Upper lobe of left lung (tissue), 6 donors: ENCODE data around the gene RBM45. TPM values are rescaled to one million over a fixed set of nuclear protein-coding genes. Genes with fewer than 3 reads are reported as not detected.
A peak's percentile ranks its signal among the peaks of the same experiment; 100 is the strongest.
"Not testable (repeated sequence)": the region's sequence is repeated elsewhere in the genome, so short reads cannot be mapped to it uniquely, and the experiment has no call there.

Experiments used
- ATAC-seq, 2 donors: fragments of 200-7000 bp; cut with Tn5 transposase; one replicate each; pipeline ENCODE4 v1.9.1; 2022; ENCODE audit warnings: mild to moderate bottlenecking in 2 of 2, moderate library complexity in 2 of 2; ENCODE audit not compliant: low FRiP score in 2 of 2
- DNase-seq, 2 donors: peaks; one replicate each; pipeline ENCODE4 v3.0.0-alpha.2; 2019 to 2020
- H3K27ac ChIP-seq, 4 donors: fragments of 200-600 bp; sonication (generic); one replicate each; pipeline ENCODE4 v1.5.1; 2016 to 2019
- H3K27me3 ChIP-seq, 4 donors: fragments of 200-600 bp; sonication (generic); one replicate each; pipeline ENCODE4 v1.5.1; 2017 to 2019
- H3K36me3 ChIP-seq, 4 donors: fragments of 200-600 bp; sonication (generic); one replicate each; pipeline ENCODE4 v1.5.1; 2016 to 2019
- H3K4me1 ChIP-seq, 4 donors: fragments of 200-600 bp; sonication (generic); one replicate each; pipeline ENCODE4 v1.5.1; 2018 to 2019
- H3K4me3 ChIP-seq, 4 donors: fragments of 200-600 bp; sonication (generic); one replicate each; pipeline ENCODE4 v1.5.1; 2017 to 2019; ENCODE audit warnings: mild to moderate bottlenecking in 2 of 4, moderate library complexity in 1 of 4
- H3K9me3 ChIP-seq, 4 donors: fragments of 200-600 bp; sonication (generic); one replicate each; pipeline ENCODE4 v1.5.1; 2018 to 2019
- CTCF ChIP-seq, 6 experiments: fragments of 450-650 bp in 4 of 6; fragments of 200-600 bp in 2 of 6; sonication (generic) in 2 of 6; IDR thresholded peaks; one replicate each; pipeline ENCODE4 v1.5.1; 2016 to 2019; ENCODE audit warnings: antibody characterized with exemption in 6 of 6
- EP300 ChIP-seq, 4 donors: sonication (generic); formaldehyde crosslinking; IDR thresholded peaks; one replicate each; pipeline ENCODE4 v1.5.1; 2017; ENCODE audit warnings: antibody characterized with exemption in 4 of 4, control low read depth in 2 of 4
- POLR2A ChIP-seq, 4 donors: fragments of 450-650 bp; IDR thresholded peaks; one replicate each; pipeline ENCODE4 v1.5.1; 2016 to 2017; ENCODE audit warnings: antibody characterized with exemption in 4 of 4, mild to moderate bottlenecking in 2 of 4
- POLR2AphosphoS5 ChIP-seq, 2 donors: sonication (generic); formaldehyde crosslinking; IDR thresholded peaks; one replicate each; pipeline ENCODE4 v1.5.1; 2017; ENCODE audit warnings: antibody characterized with exemption in 2 of 2
- WGBS, 2 donors: methylation state at CpG; one replicate each; pipeline ENCODE4 v1.1.5; 2017 to 2018; 5-methylcytosine and 5-hydroxymethylcytosine counted together
- total RNA-seq, 6 donors: library from RNA; depleted of rRNA in 4 of 6; stranded (reverse); fragments of >200 nt in 4 of 6; gene quantifications; one replicate each; pipeline versions ENCODE4 v1.1.0 to v1.2.1, GENCODE V29; 2016 to 2021
- donor health status: DM: no; HTN: no; CAD: no; lungs with moderate emphysema.
- donor health status: DM: no; HTN: yes; CAD: no; lungs with severe emphysema.

Gene RBM45
- total RNA-seq, 6 donors from 2014 or later, result 7.5 to 38.8 (median 12.4) TPM

- Histone ChIP-seq H3K9me3 (no peaks in the 10 kb centered on the region), H3K36me3 (no peaks in the 10 kb centered on the region), H3K4me3 (no peak overlapping the region), H3K27me3 (no peaks in the 10 kb centered on the region), H3K4me1 (peaks cover 3 to 14% (median 9%) of the 10 kb centered on the region in 4 donors), H3K27ac (no peak overlapping the region)
- ATAC-seq (no peak), DNase-seq (no peak)
- TF ChIP-seq POLR2AphosphoS5 (IDR thresholded peaks at IDR 0.05) (no peak), EP300 (IDR thresholded peaks at IDR 0.05) (peak in 1 of 4 donors; percentile 1)
- WGBS, 2 donors, result 30 to 48% methylated on average over 3 of the region's 3 CpGs
Observed at GRCh38 chr2:178152033-178152432, 39.8 kb downstream of the RBM45 start.

DNA sequence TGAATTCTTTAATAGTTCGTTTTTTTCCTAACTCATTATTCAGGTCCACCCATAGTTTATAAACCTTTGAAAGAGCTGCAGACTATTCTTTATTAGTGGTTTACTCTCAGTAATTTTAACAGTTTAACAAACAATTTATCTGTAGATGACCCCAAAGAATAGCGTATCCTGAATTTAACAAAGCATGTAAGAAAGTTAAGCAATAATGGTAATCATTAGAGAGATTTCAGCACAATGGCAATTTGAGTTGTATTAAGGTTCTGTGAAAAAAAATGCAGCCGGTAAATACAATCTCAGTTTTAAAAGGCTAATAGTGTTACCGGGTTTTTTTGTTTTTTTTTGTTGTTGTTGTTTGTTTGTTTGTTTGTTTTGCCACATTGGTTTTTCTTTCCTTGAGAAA is 40.3 kb downstream of the RBM45 start:
- H3K36me3 ChIP-seq, result no peaks in the 10 kb centered on the region
- peaks cover 3 to 14% (median 9%) of the 10 kb centered on the region in 4 donors for H3K4me1 ChIP-seq
- no peak for TF ChIP-seq POLR2AphosphoS5 (IDR thresholded peaks at IDR 0.05)
- no peak for TF ChIP-seq CTCF (IDR thresholded peaks at IDR 0.05)
- TF ChIP-seq POLR2A (IDR thresholded peaks at IDR 0.05), result no peak
- no peak for TF ChIP-seq EP300 (IDR thresholded peaks at IDR 0.05)
- no peaks in the 10 kb centered on the region for H3K9me3 ChIP-seq
- H3K27me3 ChIP-seq, result no peaks in the 10 kb centered on the region
- WGBS, 2 donors, result 69 to 73% methylated on average over 4 of the region's 4 CpGs
- no peak for DNase-seq
- ATAC-seq, result no peak
- H3K27ac ChIP-seq, result no peak overlapping the region
- no peak overlapping the region for H3K4me3 ChIP-seq

DNA sequence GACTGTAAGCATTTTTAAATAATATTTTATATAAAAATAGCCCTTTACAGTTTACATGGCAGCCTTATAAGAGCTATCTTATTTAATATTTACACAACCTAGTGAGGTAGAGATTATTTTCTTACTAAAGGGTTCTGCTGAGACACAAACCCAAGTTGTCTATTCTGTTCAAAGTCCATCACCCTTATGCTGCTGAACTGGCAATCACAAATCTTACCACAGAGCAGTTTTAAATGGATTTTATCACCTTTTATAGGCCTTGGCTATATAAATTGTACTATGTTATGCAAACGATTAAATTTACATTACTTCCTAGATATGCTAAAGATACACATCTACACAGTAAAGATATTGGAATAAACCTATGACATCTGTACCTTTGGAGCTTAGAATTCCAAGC is 40.7 kb downstream of the RBM45 start:
- H3K9me3 ChIP-seq, result no peaks in the 10 kb centered on the region
- TF ChIP-seq CTCF (IDR thresholded peaks at IDR 0.05), result no peak
- no peak for TF ChIP-seq POLR2AphosphoS5 (IDR thresholded peaks at IDR 0.05)
- TF ChIP-seq POLR2A (IDR thresholded peaks at IDR 0.05), result no peak
- no peak for TF ChIP-seq EP300 (IDR thresholded peaks at IDR 0.05)
- H3K27ac ChIP-seq, result no peak overlapping the region
- peaks cover 3 to 14% (median 9%) of the 10 kb centered on the region in 4 donors for H3K4me1 ChIP-seq
- WGBS, 2 donors, result 50 to 85% methylated on average over 1 of the region's 1 CpG
- no peaks in the 10 kb centered on the region for H3K27me3 ChIP-seq
- ATAC-seq (no peak), DNase-seq (no peak)
- H3K4me3 ChIP-seq, result no peak overlapping the region
- no peaks in the 10 kb centered on the region for H3K36me3 ChIP-seq

- not testable (repeated sequence) for DNase-seq, ATAC-seq, H3K4me3 ChIP-seq, H3K27ac ChIP-seq, H3K9me3 ChIP-seq, H3K27me3 ChIP-seq, H3K36me3 ChIP-seq
- WGBS, 2 donors, result 65 to 86% methylated on average over 1 of the region's 1 CpG
- H3K4me1 ChIP-seq, result peaks cover 3 to 14% (median 9%) of the 10 kb centered on the region in 4 donors
Observed at GRCh38 chr2:178153878-178154277, 41.6 kb downstream of the RBM45 start.

GRCh38 chr2:178155524-178155923 is 43.3 kb downstream of the RBM45 start:
- Histone ChIP-seq H3K9me3 (no peaks in the 10 kb centered on the region), H3K27me3 (no peaks in the 10 kb centered on the region), H3K27ac (no peak overlapping the region), H3K36me3 (no peaks in the 10 kb centered on the region), H3K4me3 (no peak overlapping the region), H3K4me1 (peaks cover 3 to 14% (median 9%) of the 10 kb centered on the region in 4 donors)
- no peak for ATAC-seq
- DNase-seq, result no peak
- WGBS, 2 donors, result 86 to 97% methylated on average over 1 of the region's 1 CpG
- no peak for TF ChIP-seq POLR2AphosphoS5 (IDR thresholded peaks at IDR 0.05)
- TF ChIP-seq POLR2A (IDR thresholded peaks at IDR 0.05), result no peak
- TF ChIP-seq EP300 (IDR thresholded peaks at IDR 0.05), result no peak
- no peak for TF ChIP-seq CTCF (IDR thresholded peaks at IDR 0.05)

- Histone ChIP-seq H3K27me3 (no peaks in the 10 kb centered on the region), H3K4me1 (peaks cover 0 to 3% (median under 1%) of the 10 kb centered on the region in 4 donors), H3K27ac (no peak overlapping the region), H3K36me3 (no peaks in the 10 kb centered on the region), H3K4me3 (no peak overlapping the region), H3K9me3 (no peaks in the 10 kb centered on the region)
- 88 to 96% methylated on average over 5 of the region's 5 CpGs for WGBS, 2 donors
- ATAC-seq (no peak), DNase-seq (no peak)
- no peak for TF ChIP-seq EP300 (IDR thresholded peaks at IDR 0.05)
- no peak for TF ChIP-seq CTCF (IDR thresholded peaks at IDR 0.05)
- TF ChIP-seq POLR2AphosphoS5 (IDR thresholded peaks at IDR 0.05), result no peak
- no peak for TF ChIP-seq POLR2A (IDR thresholded peaks at IDR 0.05)
Observed at GRCh38 chr2:178157574-178157973, 45.3 kb downstream of the RBM45 start.
